B cell (primary cell): ENCODE data around the gene DHX34. TPM values are rescaled to one million over a fixed set of nuclear protein-coding genes. Genes with fewer than 3 reads are reported as not detected.

Experiments used
- ATAC-seq: fragments of 200-7000 bp; cut with Tn5 transposase; one replicate; pipeline ENCODE4 v1.10.0; 2021; ENCODE audit warnings: low read depth, mild to moderate bottlenecking, moderate number of reproducible peaks, moderate library complexity
- CTCF ChIA-PET: fragments of 350-600 bp; sonication (Branson Sonifier 250); formaldehyde crosslinking; loops from one replicate; lab custom pipeline; 2021; ENCODE audit warnings: antibody characterized with exemption, inconsistent platforms; lab: Charles Lee
- POLR2A ChIA-PET: fragments of 350-600 bp; sonication (Branson Sonifier 250); formaldehyde crosslinking; loops from one replicate; lab custom pipeline; 2021; ENCODE audit warnings: antibody characterized with exemption; lab: Charles Lee
- DNase-seq: peaks from one replicate; pipeline ENCODE4 v3.0.0; 2013
- H2AFZ ChIP-seq: 2 replicates; pipeline ENCODE4 v1.6.1; 2012; ENCODE audit warnings: mild to moderate bottlenecking, low read depth, low read length; ENCODE audit not compliant: insufficient read depth, poor library complexity, severe bottlenecking
- H3K27ac ChIP-seq, 2 donors: 1 replicate in 1 of 2; 2 replicates in 1 of 2; pipeline ENCODE4 v1.5.1; 2012 to 2013; ENCODE audit warnings: low read length in 2 of 2, mild to moderate bottlenecking in 2 of 2, moderate library complexity in 1 of 2
- H3K27me3 ChIP-seq, 4 experiments: fragments of 200-600 bp in 1 of 4; sonication (generic) in 1 of 4; replicated peaks in 1 of 4; 1 replicate in 2 of 4; 2 replicates in 2 of 4; pipeline versions ENCODE4 v1.6.1 to v1.7.0; 2013 to 2016; ENCODE audit warnings: low read length in 3 of 4, mild to moderate bottlenecking in 2 of 4, mixed read lengths in 1 of 4, moderate library complexity in 1 of 4; ENCODE audit not compliant: insufficient read depth in 4 of 4, control insufficient read depth in 3 of 4; ENCODE audit errors: control extremely low read depth in 1 of 4
- H3K36me3 ChIP-seq, 2 experiments: replicated peaks in 1 of 2; 1 replicate in 1 of 2; 2 replicates in 1 of 2; pipeline versions ENCODE4 v1.6.1 to v1.7.1; 2013; ENCODE audit warnings: low read length in 1 of 2; ENCODE audit not compliant: insufficient read depth in 2 of 2, control insufficient read depth in 1 of 2; ENCODE audit errors: control extremely low read depth in 1 of 2, extremely low read depth in 1 of 2
- H3K4me1 ChIP-seq, 2 donors: fragments of 200-600 bp in 1 of 2; sonication (generic) in 1 of 2; 1 replicate in 1 of 2; 2 replicates in 1 of 2; pipeline versions ENCODE4 v1.5.1 to v1.6.1; 2013 to 2017; ENCODE audit warnings: low read length in 2 of 2; ENCODE audit not compliant: control insufficient read depth in 2 of 2, insufficient read depth in 2 of 2
- H3K4me2 ChIP-seq: replicated peaks from 2 replicates; pipeline ENCODE3; 2012; ENCODE audit warnings: mild to moderate bottlenecking, low read depth, low read length; ENCODE audit not compliant: poor library complexity, severe bottlenecking
- H3K4me3 ChIP-seq, 5 experiments: fragments of 200-600 bp in 1 of 5; sonication (generic) in 1 of 5; 1 replicate in 3 of 5; 2 replicates in 2 of 5; pipeline versions ENCODE4 v1.5.1 to v1.7.0; 2011 to 2016; ENCODE audit warnings: low read length in 4 of 5, mild to moderate bottlenecking in 4 of 5, low read depth in 2 of 5, control low read depth in 1 of 5, moderate library complexity in 1 of 5; ENCODE audit not compliant: insufficient read depth in 1 of 5; ENCODE audit errors: control extremely low read depth in 1 of 5, extremely low read depth in 1 of 5
- H3K79me2 ChIP-seq: fragments of 200-600 bp; sonication (generic); one replicate; pipeline ENCODE4 v1.6.0; 2016; ENCODE audit warnings: low read length; ENCODE audit not compliant: control insufficient read depth, insufficient read depth
- H3K9ac ChIP-seq: fragments of 200-600 bp; sonication (generic); 2 replicates; pipeline ENCODE4 v1.6.1; 2017; ENCODE audit warnings: mild to moderate bottlenecking, low read length, moderate library complexity
- H3K9me3 ChIP-seq, 3 donors: one replicate each; pipeline versions ENCODE4 v1.6.1 to v1.7.1; 2013; ENCODE audit warnings: low read length in 2 of 3; ENCODE audit not compliant: control insufficient read depth in 2 of 3, insufficient read depth in 1 of 3; ENCODE audit errors: control extremely low read depth in 1 of 3
- H4K20me1 ChIP-seq: 2 replicates; pipeline ENCODE4 v1.6.0; 2012; ENCODE audit warnings: mild to moderate bottlenecking, low read length; ENCODE audit not compliant: insufficient read depth, control insufficient read depth, poor library complexity, severe bottlenecking
- H3K27ac Mint-ChIP-seq: one replicate; pipeline ENCODE4 v1.8.0; 2021; ENCODE audit warnings: mixed read lengths
- H3K27me3 Mint-ChIP-seq: one replicate; pipeline ENCODE4 v1.8.0; 2021; ENCODE audit warnings: mixed read lengths
- H3K4me1 Mint-ChIP-seq: one replicate; pipeline ENCODE4 v1.8.0; 2021; ENCODE audit warnings: mixed read lengths
- H3K4me3 Mint-ChIP-seq: one replicate; pipeline ENCODE4 v1.8.0; 2021; ENCODE audit warnings: mixed read lengths
- H3K9me3 Mint-ChIP-seq: one replicate; pipeline ENCODE4 v1.8.0; 2022; ENCODE audit warnings: mixed read lengths; ENCODE audit not compliant: insufficient read depth
- EZH2 ChIP-seq: IDR thresholded peaks from 2 replicates; pipeline ENCODE4 v1.6.1; 2012; ENCODE audit warnings: borderline replicate concordance, low read depth, mild to moderate bottlenecking, moderate library complexity, low read length; ENCODE audit not compliant: insufficient read depth, poor library complexity, severe bottlenecking
- WGBS: methylation state at CpG from one replicate; pipeline ENCODE4 v1.1.5; 2013; ENCODE audit warnings: missing lambda C conversion rate; ENCODE audit not compliant: insufficient coverage; 5-methylcytosine and 5-hydroxymethylcytosine counted together
- intact Hi-C: fragments of 100-400 bp; cut with micrococcal nuclease; formaldehyde crosslinking; loops from one replicate; pipeline ENCODE4 v1.10.0; 2022
- polyA plus RNA-seq: library from polyadenylated mRNA; depleted of rRNA; stranded (reverse); fragments of >200 nt; gene quantifications from 2 replicates; pipeline ENCODE4 v1.2.3, GENCODE V29; 2012
- total RNA-seq, 2 donors: library from RNA; stranded (reverse); fragments of 120-200 nt in 1 of 2; gene quantifications; 1 replicate in 1 of 2; 2 replicates in 1 of 2; pipeline versions ENCODE4 v1.2.3 to v1.2.4, GENCODE V29; 2013 to 2022
- TF ChIP-seq, protein P1 (sequence below): fragments of 200-600 bp; IDR thresholded peaks from one replicate; pipeline ENCODE4 v1.8.0; 2022; ENCODE audit warnings: antibody characterized with exemption, mild to moderate bottlenecking

DHX34 gene
- total and polyA plus RNA-seq, 2 donors (not counting 1 experiment from before 2014, with no cell fraction given): 25.1 to 31.3 TPM

DNA sequence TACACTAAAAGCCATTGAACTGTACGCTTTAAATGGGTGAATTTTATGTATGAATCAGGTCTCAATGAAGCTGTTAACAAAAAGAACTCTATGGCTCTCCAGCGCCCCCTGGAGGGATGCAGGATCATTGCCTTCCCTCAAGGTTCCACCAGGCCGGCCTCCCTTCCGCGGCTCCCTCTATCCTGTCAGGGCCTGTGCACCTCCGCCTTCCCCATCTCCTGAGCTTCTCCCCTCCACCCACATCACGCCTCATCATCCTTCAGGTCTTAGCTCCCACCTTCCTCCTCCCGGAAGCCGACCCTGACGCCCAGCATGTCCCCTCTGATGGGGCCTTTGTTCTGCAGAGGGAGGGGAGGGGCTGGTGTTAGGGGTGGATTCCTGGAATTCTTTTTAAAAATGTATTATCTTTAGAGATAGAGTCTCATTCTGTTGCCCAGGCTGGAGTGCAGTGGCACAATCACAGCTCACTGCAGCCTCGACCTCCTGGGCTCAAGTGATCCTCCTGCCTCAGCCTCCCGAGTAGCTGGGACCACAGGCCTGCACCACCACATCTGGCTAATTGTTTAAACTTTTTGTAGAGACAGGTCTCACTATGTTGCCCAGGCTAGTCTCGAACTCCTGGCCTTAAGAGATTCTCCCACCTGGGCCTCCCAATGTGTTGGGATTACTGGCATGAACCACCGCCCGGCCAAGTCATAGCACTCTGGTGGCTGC lies 42.6 kb downstream of the DHX34 start:
- Histone ChIP-seq H3K27ac (no peak overlapping the region), H3K4me3 (no peak overlapping the region), H4K20me1 (no peaks in the 10 kb centered on the region), H3K4me1 (peaks cover 0 to 7% of the 10 kb centered on the region in 2 donors), H3K4me2 (peak overlapping the region; percentile 7), H3K79me2 (no peaks in the 10 kb centered on the region), H3K9me3 (no peaks in the 10 kb centered on the region), H2AFZ (peak overlapping the region; percentile 55), H3K9ac (no peak overlapping the region), H3K36me3 (no peaks in the 10 kb centered on the region), H3K27me3 (peaks cover 0 to 3% (median 0%) of the 10 kb centered on the region in 4 experiments)
- H3K4me3 Mint-ChIP-seq: no peak overlapping the region
- ATAC-seq (peak; percentile 68), DNase-seq (peak; percentile 77)
- CTCF ChIA-PET: interaction anchor here (0.6 to 2.4 kb wide), 17 partner anchors 8 to 241 kb away, joined by 3 to 27 read pairs (median 4); partner anchors contain the start of genes DHX34 and INAFM1
- no peak overlapping the region for H3K27ac Mint-ChIP-seq
- no peaks in the 10 kb centered on the region for H3K9me3 Mint-ChIP-seq
- TF ChIP-seq, protein P1, sequence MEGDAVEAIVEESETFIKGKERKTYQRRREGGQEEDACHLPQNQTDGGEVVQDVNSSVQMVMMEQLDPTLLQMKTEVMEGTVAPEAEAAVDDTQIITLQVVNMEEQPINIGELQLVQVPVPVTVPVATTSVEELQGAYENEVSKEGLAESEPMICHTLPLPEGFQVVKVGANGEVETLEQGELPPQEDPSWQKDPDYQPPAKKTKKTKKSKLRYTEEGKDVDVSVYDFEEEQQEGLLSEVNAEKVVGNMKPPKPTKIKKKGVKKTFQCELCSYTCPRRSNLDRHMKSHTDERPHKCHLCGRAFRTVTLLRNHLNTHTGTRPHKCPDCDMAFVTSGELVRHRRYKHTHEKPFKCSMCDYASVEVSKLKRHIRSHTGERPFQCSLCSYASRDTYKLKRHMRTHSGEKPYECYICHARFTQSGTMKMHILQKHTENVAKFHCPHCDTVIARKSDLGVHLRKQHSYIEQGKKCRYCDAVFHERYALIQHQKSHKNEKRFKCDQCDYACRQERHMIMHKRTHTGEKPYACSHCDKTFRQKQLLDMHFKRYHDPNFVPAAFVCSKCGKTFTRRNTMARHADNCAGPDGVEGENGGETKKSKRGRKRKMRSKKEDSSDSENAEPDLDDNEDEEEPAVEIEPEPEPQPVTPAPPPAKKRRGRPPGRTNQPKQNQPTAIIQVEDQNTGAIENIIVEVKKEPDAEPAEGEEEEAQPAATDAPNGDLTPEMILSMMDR: peak; percentile 93
- no peak for TF ChIP-seq EZH2
- H3K27me3 Mint-ChIP-seq: peaks cover 33% of the 10 kb centered on the region
- WGBS: 48% methylated on average over 9 of the region's 15 CpGs
- intact Hi-C loops: loop anchor here (1.0 kb wide), 1 partner anchor 107 kb away; no protein-coding TSS in a partner anchor
- H3K4me1 Mint-ChIP-seq: peaks cover 7% of the 10 kb centered on the region
- POLR2A ChIA-PET: no interaction called here
